GM12801 (cell line): Measurements from ENCODE around the gene NDEL1.

Experiments used
- TF ChIP-seq, protein P1 (sequence below): IDR thresholded peaks from one replicate; pipeline ENCODE4 v1.5.1; 2011; ENCODE audit warnings: control low read depth; ENCODE audit not compliant: insufficient read length; ENCODE audit errors: extremely low read depth

NDEL1 gene

DNA sequence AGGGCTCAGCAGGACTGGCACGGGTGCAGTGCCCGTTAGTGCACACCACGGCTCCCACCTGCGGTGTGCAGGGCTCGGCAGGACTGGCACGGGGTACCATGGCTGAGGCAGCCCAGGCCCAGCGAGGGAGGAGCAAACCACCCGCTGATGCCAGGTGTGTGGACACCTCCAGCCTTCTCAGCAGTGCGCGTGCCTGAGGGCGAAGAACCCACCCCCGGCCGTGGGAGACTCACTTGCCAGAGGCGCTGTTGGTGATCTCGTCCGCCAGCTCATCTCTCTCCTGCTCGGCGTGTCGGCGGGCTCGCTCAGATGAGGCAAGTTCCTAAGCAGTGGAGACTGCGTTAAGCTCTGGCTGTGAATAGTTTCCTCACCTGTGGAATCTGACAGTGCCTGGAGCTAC, 45.4 kb downstream of the NDEL1 start:
- TF ChIP-seq, protein P1, sequence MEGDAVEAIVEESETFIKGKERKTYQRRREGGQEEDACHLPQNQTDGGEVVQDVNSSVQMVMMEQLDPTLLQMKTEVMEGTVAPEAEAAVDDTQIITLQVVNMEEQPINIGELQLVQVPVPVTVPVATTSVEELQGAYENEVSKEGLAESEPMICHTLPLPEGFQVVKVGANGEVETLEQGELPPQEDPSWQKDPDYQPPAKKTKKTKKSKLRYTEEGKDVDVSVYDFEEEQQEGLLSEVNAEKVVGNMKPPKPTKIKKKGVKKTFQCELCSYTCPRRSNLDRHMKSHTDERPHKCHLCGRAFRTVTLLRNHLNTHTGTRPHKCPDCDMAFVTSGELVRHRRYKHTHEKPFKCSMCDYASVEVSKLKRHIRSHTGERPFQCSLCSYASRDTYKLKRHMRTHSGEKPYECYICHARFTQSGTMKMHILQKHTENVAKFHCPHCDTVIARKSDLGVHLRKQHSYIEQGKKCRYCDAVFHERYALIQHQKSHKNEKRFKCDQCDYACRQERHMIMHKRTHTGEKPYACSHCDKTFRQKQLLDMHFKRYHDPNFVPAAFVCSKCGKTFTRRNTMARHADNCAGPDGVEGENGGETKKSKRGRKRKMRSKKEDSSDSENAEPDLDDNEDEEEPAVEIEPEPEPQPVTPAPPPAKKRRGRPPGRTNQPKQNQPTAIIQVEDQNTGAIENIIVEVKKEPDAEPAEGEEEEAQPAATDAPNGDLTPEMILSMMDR, result no peak

DNA sequence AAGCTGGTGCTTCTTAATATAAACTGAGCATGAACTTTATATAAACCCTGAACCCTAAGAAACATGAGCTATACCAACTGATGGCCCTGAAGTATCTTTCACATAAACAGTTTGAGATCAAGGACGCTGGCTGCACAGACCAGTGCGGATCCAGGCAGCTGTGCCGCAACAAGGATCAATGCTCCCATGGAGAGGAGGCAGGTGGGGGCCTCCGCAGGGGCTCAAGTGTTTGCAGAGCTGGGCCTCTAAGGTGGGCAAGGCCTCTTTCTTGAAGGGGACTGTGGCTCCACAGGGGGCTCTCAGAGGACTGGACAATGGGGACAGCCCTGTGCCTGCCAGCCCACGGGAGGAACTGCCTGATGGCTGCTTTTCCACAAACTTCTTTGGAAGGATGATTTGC, 46.0 kb downstream of the NDEL1 start:
- TF ChIP-seq, protein P1, result no peak

DNA sequence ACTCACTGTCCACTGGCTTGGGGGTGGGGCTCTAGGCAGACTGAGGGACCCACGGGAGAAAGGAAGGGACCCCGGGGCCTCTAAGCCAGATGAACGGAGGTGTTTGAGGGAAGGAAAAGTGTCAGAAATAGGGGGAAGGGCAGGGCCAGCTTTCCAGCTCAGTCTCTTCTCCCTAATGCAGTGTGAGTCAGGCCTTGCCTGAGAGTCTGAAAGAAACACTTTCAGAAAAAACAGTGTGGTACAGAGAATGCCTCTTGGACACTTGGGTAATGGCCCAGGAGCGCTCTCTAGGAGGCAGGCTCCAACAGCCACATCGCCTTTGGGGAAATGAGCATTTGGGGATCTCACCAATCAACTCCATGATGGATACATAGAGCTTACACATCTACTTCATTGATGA, 46.9 kb downstream of the NDEL1 start:
- TF ChIP-seq, protein P1, result no peak

DNA sequence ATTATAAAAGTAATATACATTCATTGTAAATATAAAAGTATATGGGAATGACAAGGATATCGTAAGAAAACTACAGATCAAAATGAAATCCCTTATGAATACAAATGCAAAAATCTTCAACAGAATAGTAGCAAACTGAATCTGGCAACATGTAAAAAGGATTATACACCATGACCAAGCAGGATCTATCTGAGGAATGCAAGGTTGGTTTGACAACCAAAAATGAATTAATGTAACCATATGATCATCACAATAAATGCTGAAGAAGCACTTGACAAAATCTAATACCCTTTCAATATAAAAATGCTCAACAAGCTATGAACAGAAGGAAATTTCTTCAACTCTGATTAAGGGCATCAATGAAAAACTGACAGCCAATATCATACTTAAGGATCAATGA, 48.8 kb downstream of the NDEL1 start:
- TF ChIP-seq, protein P1, result no peak

DNA sequence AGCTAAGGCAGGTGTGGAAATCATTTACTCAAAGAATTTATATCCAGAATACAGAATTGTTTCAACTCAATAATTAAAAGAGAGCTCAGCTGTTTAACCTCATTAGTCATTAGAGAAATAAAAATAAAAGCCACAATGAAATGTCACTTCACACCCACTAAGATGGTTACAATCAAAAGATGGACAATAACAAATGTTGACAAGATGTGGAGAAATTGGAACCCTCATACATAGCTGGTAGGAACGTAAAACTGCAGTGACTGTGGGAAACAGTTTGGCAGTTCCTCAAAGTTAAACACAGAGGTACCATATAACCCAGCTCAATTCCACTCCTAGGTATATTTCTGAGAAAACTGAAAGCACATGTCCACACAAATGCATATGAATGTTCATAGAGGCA, 49.8 kb downstream of the NDEL1 start:
- TF ChIP-seq, protein P1, result no peak

DNA sequence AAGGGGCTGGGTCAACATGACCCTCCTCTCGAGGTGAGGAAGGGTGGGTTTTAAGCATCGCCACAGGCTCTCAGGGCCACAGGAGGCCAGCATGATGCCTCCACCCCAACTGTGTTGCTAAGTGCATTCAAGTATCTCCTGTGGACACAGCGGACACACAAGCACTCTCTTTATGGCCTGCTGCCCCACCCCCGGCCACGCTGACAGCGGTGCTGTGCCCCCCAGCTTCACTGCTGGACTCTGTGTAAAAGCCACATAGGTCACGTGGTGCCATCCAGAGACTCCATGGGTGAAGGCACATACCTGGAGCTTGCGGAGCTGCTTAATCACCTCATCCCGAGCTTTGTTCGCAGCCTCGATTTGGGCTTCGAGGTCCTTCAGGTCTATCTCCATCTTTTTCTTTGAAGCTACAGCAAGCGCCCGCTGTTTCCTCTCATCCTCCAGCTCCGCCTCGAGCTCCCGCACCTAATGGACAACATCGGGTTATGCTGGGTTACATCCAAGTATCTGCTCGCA, 51.5 kb downstream of the NDEL1 start:
- TF ChIP-seq, protein P1, result no peak

DNA sequence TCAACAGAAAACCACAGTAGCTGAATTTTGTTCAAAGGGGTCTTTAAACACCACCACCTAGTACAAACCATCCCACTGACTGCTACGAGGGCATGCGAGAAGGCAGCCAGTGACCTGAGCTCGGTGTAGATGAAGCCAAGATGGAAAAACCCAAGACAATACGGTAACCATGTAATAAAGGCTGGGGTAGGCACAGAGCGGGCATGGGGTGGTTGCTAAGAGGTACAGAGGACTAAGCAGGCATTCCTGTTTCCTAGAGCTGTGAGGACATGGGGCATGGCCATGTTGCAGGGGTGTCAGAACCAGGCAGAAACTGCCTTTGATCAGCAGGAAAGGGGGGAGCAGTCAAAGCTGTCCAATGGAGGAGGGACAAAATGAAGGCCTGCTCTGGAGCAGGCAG, 52.1 kb downstream of the NDEL1 start:
- TF ChIP-seq, protein P1, result no peak

DNA sequence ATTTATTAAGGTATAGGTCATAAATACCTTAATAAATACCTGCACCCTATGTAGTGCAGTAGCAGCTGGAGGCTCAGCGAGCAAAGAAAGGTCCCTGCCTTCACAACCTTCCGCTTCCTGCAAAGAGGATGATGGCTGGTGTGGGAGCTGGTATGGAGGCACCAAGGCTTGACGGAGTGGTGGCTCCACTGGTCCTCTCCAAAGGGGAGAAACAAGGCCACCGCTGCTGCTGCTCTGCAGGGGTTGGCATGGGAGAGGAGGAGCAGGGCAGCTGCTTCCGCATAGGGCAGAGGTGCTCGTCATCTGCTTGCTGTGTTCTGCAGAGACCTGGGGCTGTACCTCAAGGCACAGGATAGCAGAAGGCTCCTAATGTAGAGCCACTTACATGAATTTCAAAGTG, 52.8 kb downstream of the NDEL1 start:
- TF ChIP-seq, protein P1, result no peak
